CD4-positive, alpha-beta T cell treated with Interleukin-21 for 1 hour (primary cell): ENCODE results near the gene COQ10A.
A peak's percentile ranks its signal among the peaks of the same experiment; 100 is the strongest.
"Not testable (repeated sequence)": the region's sequence is repeated elsewhere in the genome, so short reads cannot be mapped to it uniquely, and the experiment has no call there.

Source experiments
- DNase-seq: peaks from one replicate; pipeline ENCODE4 v3.0.0-alpha.2; 2020

COQ10A gene

DNA sequence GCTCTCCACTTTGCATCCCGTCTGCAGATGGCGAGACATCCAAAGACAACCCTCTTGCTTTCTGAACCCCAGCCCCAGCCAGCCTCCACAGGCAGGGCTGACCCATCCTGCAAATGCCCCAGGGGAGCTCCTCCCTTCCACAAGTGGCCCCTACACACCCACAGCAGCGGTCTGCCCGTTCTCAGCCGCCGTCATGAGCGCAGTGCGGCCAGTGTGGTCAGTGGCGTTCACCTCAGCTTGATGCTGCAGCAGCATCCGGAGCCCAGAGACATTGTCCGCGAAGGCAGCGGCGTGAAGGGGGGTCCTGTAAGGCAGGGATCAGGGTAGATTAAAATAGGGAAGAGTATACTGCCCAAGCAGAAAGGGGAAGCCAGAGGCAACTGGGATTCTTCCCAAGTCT, 22.2 kb upstream of the COQ10A start:
- DNase-seq, result no peak

DNA sequence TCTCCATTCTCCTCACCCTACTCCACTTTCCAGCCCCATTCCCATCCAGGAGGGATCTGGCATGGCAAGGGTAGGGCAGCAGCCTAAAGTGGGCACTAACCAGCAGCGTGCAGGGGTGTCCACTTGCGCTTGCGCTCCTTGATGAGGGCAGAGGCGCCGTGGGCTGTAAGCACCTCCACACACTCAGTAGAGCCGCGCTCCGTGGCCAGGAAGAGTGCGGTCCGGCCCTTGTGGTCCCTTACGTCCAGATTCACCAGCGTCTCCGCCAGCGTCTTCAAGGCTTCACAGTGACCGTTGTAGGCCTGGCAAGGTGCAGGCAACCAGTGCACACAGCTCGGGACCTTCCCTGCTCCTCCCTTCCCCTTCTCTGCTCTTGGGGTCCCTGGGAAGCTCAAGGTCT, 18.8 kb upstream of the COQ10A start:
- DNase-seq, result no peak

DNA sequence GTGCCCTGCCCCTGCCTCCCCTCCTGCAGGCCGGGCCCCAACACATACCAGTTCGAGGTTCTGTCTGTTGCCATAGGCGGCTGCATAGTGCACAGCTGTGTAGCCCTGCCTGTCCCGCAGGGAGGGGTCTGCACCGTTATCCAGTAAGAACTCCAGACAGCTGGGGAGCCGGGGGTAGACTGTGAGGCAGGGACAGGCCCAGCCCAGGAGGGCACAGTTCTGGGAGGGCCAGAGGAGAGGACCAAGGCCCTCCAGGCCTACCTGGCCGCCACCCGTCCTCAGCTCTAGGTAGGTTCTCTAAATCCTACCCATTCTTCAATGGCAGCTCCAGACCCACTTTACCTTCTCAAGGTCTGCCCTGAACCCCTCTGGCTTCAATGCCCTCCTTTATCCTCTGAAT, 18.0 kb upstream of the COQ10A start:
- DNase-seq, result no peak

DNA sequence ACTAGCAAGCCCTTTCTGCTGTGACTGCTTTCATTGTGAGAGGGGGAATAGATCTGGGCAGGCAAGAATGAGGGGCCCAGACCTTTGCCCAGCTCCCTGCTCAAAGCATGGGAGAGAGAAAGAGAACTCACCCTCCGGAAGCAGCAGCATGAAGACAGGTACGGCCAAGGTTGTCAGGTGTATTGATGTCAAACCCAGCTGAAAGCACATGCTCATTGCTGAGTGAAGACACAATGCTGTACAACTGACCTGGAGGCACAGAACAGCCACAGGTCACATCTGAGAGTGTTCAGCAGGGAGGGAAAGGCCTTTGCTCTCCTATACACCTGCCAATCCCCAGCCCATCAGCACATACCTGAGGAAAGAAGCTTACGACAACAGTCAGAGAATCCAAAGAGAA, 14.1 kb upstream of the COQ10A start:
- DNase-seq, result no peak

DNA sequence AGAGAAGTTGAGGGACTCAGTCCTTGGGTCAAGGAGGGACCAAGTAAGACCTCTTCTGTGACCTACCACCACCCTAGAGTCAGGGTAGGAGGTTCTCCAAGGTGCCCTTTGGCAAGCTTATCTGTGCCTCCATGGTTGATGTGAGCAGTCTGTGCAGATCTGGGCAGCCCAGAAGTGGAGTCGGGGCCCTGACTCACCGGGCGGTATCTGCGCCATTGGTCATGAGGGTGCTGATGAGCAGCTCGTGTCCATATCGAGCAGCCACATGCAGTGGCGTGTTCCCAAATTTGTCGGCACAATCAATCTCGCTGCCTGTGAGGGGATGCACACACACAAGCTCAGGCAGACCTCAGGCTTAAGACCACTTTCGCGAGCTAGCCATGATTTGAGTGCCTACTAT, 13.7 kb upstream of the COQ10A start:
- DNase-seq, result no peak

DNA sequence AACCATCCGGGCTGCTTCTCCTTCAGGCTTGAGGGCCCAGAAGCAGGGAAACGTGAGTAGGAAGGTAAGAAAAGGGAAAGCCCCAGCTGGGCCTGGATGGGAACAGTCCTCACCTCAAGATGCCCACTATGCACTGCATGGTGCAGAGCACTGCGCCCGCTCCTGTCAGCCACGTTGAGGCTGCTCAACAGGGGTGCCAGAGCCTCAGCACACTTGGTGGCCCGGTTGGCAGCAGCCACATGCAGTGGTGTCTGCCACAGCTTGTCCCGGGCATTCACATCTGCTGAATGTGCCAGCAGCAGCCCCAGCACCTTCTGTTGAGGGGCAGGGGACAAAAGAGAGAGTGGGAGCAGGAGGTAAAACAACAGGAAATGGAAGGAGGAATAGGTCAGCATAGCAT, 11.1 kb upstream of the COQ10A start:
- no peak for DNase-seq

DNA sequence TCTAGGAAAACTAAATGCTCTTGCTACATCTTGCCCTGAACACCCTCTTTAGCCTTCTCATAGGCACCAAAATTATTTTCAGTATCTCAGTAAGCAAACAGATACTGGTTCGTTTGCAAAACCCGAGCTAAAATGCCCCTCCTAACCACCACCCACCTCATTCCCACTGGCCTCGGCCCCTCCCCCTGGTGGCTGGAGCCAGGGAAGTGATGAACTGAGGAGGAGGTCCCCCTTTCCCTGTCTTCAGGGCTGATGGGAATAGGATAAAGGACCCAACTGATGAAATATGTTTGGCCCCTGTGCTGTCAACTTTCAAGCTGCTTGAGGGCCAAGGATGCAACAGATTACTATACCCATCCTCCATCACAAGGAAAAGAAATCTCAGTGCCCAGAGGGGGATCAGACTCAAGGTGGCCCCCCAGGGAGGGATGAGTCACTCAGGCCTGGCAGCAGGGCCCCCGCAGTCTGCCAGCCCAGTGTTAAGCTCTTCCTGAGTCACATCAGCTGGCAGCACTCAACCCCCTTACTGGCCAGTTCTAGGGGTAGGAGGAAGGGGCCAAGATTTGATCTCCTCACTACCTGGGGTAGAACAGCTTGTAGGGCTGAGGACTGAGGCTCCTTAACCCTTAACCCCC, 10.3 kb upstream of the COQ10A start:
- no peak for DNase-seq

DNA sequence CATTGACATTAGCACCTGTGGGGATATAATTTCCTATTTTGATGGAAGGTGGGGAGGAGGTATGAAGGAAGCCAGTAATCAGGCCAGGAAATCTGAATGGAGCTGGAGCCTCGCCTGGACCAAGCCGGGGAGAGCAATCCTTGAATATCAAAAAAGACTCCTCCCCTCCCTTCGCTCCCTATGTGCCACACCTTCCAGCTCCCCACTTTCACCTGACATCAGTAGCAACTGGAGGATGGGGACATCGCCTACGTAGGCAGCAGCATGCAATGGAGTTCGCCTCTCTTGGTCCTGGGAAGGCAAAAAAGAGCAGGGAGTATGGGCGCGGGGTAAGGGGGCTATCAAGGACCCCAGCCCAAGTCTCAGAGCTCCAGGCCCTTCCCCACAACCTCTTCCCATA, 9.7 kb upstream of the COQ10A start:
- no peak for DNase-seq

DNA sequence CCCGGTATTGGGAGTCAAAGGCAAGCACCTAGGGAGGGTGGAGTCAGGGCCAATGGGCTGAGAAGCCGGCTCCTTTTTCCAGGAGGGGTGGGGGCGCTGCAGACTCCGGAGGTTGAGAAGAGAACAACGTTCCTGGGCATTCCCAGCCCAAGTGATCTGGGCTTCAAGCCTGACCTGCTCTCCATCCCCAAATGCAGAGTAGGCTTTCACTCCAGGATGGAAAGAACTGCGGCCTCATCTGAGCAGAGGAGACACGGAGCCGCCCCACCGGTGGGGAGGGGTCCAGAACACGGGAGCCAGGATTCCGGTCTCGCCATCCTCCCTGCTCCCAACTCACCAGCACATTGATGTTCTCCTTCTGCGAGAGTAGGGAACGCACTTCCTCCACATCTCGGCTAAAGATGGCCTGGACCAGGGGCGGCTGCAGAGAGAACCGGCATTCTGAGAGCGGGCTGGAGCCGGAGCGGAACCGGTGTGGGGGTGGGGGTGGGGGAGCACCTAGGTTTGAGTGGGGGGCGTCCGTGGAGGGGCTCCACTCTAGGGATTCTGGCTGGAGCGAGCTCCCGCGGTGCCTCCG, 9.2 kb upstream of the COQ10A start:
- DNase-seq, result peak; percentile 10

DNA sequence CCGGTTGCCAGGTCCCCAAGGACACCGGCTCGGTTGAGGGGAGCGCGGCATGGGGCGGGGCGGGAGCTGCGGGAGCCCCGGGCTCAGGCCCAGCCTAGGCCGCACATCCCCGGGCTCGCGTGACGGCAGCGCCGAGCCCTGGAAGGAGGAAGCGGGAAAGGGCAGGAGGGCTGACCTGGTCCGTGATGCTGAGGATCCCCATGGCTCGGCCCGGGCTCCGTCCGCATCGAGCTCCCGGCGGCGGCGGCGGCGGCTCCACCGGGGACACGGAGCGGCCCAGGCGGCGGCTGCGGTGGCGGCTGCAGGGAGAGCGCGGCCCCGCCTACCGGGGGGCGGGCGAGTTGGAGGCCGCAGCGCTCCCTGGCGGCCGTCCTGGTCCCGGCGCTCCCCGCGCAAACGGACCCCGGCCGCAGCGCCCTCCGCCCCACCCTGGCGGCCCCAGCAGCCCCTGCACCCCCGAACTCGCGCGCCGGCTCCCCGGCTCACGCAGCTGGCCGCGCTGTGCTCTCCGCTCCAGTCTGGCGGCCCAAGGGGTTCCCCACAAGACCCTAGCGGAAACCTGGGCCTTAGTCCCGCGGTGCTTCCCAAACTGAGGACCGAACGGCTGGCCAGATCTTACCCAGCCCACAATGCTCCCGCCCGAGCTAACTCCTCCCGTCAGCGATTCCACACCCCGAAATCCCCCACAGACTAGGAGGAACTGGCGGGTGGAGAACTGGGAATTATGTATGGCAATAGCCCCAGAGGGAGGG, 8.5 kb upstream of the COQ10A start, which contains the start of gene ANKRD52:
Gene ANKRD52, minus strand, starts transcription at position 317 of the 752 bp plus-strand sequence. Its CDS starts 115 bp downstream, at position 202.
- DNase-seq, result peak; percentile 82

DNA sequence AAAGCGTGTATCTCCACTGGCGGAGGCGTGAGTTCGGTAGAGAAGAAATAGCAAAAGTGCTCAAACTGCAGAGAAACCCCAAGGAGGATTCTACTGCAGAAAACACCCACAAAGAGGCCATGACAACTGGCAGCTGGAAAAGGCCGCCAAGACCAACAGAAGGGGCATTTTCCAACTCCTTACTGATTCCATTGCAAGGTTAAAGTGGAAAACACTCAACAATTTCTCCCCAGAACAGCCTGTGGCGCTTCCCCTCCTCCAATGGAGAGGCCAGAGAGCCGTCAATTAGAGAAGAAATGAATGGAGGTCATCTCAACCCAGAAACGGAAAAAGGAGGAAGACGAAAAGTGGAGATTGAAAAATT, 7.9 kb upstream of the COQ10A start:
- no peak for DNase-seq

DNA sequence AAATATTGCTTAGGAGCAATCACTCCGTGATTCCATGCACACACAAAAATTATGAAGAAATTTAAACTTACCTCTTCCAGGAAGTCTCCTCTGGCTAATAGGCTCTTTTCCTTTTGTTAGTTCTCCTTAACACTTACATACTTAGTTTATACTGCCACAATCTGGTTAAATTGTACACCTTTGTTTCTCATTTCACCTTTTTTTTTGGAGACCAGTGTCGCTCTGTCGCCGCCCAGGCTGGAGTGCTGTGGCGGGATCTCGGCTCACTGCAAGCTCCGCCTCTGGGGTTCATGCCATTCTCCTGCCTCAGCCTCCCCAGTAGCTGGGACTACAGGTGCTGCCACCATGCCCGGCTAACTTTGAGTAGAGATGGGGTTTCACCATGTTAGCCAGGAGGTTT, 6.4 kb upstream of the COQ10A start:
- no peak for DNase-seq

DNA sequence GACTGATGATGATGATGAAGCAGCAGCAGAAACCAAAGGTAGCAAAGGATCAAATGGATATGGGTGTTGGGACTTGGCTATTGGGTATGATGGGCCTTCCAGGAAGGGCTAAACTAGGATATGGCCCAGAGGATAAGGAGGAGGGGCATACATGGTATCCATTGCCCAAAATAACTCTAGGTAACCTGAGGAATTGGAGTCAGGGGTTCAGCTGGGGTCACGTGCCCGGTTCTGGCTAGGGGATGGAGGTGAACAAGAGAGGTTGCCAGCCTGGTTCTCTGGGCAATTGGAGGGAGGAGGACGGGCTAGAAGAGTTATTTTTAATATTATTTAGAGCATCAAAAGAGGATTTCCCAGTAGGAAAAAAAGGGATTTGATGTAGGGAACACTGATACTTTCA, 5.8 kb upstream of the COQ10A start:
- DNase-seq, result no peak

DNA sequence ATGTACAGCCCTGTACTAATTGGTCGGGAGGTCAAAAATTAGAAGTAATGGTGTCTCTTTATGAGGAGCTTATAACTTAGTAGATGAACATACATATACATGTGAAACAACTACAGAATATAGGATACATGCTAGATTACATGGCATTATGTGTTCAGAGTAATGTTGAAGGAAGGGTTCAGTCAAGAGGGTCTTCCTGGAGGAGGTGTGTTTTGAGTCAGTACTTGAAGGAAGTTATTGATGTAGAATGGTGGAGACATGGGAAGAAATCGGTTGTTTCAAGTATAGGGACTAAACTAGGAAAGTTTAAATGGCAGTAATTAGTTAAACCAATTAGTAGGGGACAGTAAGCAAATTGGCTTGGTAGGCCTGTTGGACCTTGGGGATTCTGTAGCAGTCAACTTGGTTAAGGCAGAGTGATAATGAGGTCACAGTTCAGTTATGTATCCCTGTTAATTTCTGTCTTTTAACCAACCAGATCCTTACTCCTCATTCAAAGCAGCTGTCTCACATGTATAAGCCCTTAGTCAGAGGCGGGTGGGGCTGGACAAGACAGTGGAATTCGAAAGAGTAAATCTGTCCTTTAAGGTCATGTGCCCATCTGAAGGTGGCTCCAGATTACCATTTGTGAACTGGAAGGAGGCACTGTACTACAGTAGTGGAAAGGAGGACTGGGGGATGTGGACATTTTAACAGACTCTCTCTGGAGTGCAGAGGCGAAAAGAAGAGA, 5.1 kb upstream of the COQ10A start:
- no peak for DNase-seq

DNA sequence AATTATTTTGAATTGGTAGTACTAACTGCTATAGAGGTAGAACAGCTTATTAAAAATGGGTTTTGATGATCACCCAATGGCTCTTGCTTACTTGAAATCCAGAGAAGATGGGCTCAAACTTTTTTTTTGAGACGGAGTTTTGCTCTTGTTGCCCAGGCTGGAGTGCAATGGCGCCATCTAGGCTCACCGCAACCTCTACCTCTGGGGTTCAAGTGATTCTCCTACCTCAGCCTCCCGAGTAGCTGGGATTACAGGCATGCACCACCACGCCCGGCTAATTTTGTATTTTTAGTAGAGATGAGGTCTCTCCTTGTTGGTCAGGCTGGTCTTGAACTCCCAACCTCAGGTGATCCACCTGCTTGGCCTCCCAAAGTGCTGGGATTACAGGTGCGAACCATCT, 3.8 kb upstream of the COQ10A start:
- DNase-seq, result peak; percentile 11

DNA sequence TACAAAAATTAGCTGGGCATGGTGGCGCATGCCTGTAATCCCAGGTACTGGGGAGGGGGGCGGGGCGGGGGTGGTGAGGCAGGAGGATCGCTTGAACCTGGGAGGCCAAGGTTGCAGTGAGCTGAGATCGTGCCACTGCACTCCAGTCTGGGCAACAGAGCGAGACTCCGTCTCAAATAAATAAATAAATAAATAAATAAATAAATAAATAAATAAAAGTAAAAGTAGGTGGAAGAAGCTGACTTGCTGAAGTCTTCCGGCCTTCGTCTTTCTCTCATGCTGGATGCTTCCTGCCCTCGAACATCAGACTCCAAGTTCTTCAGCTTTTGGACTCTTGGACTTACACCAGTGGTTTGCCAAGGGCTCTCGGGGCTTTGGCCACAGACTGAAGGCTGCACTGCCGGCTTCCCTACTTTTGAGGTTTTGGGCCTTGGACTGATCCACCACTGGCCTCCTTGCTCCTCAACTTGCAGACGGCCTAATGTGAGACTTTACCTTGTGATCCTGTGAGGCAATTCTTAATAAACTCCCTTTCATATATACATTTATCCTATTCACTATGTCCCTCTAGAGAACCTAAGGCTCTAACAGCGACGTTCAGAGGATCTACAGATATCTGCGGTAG, 562 bp upstream of the COQ10A start:
- not testable (repeated sequence) for DNase-seq

DNA sequence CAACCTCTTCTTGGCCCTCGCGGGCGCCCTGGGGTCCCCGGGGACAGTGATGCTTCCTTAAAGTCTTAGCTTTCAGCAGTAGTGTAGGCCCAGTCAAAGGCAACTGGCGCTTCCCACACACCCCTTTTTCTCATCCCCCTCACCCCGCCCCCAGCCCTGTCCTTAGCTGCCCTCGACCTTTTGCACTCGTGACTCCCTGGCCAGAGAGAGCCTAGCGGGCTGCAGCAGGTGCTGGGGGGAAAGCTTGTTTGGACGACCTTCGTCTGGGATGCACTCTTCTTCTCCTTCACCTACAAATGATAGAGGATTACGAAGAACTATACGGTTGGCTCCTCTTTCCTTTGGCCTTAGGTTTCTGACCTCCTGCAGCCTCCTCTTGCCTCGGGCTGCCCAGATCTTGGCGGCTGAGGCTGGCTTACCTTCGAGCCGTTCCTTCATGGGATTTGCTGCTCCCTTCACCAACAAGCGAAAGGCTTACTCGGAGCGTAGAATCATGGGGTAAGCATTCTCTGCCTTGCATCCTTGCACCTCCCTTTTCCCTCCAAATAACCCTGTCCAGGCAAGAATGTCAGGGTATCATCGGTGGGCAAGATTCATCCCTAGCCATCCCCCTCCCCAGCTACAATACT, 815 bp downstream of the COQ10A start:
- no peak for DNase-seq

DNA sequence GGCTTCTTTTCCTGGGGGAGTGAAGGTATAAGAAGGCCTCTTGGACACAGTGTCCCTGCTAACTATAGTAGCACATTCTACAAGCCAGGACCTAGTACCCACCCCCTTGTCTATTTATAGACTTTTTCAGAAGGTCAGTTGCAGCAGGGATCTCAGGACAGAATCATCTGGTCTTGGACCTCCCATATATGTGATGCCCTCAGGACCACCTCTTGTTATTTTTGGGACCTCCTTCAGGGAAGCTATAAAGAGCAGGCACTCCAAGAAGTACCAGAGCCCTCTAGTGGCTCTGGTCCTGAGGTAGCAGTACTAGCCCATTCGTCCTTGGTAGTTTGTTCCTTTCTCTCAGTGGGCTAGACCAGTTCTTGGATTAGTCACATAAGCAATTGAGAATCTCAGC, 4.3 kb downstream of the COQ10A start:
- DNase-seq, result peak; percentile 13

DNA sequence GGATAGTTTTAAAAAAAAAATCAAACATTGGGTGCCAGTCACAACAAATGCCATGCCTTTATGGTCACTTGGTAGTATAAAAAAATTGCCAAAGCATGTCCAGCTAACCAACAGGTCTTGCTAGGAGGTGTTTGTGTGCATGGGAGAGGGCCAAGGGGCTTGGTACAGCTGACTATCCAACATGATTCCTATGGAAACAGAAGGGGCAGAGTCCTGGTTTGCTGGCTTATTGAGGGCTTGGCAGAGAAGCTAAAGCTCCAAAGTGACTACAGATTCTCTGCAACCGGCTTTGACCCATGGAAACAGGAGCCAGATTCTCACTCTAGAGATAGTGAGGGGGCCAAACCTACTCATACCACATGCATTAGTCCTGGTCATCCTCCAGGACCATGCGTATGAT, 5.7 kb downstream of the COQ10A start:
- not testable (repeated sequence) for DNase-seq

DNA sequence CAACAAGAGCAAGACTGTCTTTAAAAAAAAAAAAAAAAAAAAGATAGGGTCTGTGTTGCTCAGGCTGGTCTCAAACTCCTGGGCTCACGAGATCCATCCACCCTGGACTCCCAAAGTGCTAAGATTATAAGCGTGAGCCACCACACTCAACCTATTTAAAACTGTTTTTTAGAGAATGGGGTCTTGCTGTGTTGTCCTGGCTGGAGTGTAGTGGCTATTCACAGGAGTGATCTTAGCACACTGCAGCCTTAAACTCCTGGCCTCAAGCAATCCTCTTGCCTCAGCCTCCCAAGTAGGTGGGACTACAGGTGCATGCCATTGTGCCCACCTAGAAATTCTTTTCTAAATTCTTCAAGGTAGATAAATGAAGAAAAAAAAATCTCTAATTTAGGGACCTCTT, 7.6 kb downstream of the COQ10A start:
- no peak for DNase-seq

DNA sequence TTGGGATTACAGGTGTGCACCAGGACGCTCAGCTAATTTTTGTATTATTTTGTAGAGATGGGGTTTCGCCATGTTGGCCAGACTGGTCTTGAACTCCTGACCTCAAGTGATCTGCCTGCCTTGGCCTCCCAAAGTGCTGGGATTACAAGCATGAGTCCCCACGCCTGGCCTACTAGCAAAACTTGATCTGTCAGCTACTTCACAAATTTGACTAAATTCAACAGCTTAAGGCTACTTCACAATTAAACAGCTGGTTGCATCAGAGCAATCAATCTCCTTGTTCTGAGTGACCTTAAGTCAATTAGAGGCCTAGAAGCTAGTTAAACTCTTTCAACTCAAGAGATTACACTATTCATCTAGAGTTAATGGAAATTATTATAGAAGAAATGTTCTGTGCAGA, 12.2 kb downstream of the COQ10A start:
- no peak for DNase-seq

DNA sequence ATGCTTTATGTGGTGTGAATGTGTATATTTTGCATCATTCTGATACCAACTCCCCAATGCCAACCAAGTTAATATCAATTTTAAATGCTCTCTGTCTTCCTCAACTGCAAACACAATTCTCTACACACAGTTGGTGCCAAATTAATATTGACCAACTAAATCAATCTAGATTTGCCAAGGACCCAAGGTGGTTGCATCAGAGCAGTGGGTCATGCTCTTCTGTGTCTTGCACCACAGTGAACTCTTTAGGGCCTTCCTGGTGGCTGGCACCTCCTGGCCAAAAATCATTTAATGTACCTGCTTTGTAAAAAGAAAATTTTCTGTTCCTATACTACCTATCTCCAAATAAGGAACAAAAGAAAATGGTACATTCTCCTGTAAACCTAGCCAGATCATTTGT, 14.1 kb downstream of the COQ10A start:
- no peak for DNase-seq

DNA sequence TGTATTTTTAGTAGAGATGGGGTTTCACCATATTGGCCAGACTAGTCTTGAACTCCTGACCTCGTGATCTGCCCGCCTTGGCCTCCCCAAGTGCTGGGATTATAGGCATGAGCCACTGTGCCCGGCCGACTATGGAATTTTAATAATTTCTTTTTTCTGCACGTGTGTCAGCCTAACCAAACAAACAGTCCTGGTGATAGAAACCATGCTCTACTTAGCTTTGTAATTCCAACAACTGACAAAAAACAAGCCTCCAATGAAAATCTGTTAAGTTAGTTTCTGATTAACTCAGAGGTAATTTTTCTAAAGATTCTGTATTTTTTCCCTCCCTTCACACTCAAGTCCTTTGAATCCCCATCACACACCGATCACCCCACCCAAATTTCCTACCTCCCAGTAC, 15.3 kb downstream of the COQ10A start:
- no peak for DNase-seq
